GM23338 (cell line): ENCODE measurements around the gene TIMM22. TPM values are rescaled to one million over a fixed set of nuclear protein-coding genes. Genes with fewer than 3 reads are reported as not detected.

Experiments used
- ATAC-seq: fragments of 200-7000 bp; cut with Tn5 transposase; 3 replicates; pipeline ENCODE4 v1.9.1; 2020
- DNase-seq: peaks from one replicate; pipeline ENCODE4 v3.0.0-alpha.2; 2015; ENCODE audit warnings: low spot score
- H2AFZ ChIP-seq: fragments of 200-600 bp; sonication (generic); 2 replicates; pipeline ENCODE4 v1.8.0; 2016; ENCODE audit warnings: antibody characterized with exemption, mild to moderate bottlenecking, moderate library complexity
- H3F3A ChIP-seq: fragments of 200-600 bp; sonication (generic); replicated peaks from 2 replicates; pipeline ENCODE4 v1.8.0; 2017; ENCODE audit warnings: antibody characterized with exemption, mixed run types, low read depth
- H3K27ac ChIP-seq: fragments of 200-600 bp; sonication (generic); 2 replicates; pipeline ENCODE4 v1.6.1; 2016; ENCODE audit warnings: low read depth
- H3K27me3 ChIP-seq: fragments of 200-600 bp; sonication (generic); 2 replicates; pipeline ENCODE4 v1.8.0; 2016; ENCODE audit warnings: mild to moderate bottlenecking, mixed run types, moderate library complexity; ENCODE audit not compliant: insufficient read depth
- H3K36me3 ChIP-seq: fragments of 200-600 bp; sonication (generic); 2 replicates; pipeline ENCODE4 v1.8.0; 2016; ENCODE audit warnings: mild to moderate bottlenecking; ENCODE audit not compliant: insufficient read depth
- H3K4me1 ChIP-seq: fragments of 200-600 bp; sonication (generic); 2 replicates; pipeline ENCODE4 v1.8.0; 2016; ENCODE audit warnings: mild to moderate bottlenecking, moderate library complexity; ENCODE audit not compliant: insufficient read depth
- H3K4me2 ChIP-seq: fragments of 200-600 bp; sonication (generic); 2 replicates; pipeline ENCODE4 v1.7.1; 2017; ENCODE audit warnings: mixed run types
- H3K4me3 ChIP-seq: fragments of 200-600 bp; sonication (generic); 2 replicates; pipeline ENCODE4 v1.6.1; 2016; ENCODE audit warnings: mixed run types
- H3K79me2 ChIP-seq: fragments of 200-600 bp; sonication (generic); replicated peaks from 2 replicates; pipeline ENCODE4 v1.8.0; 2017; ENCODE audit warnings: mild to moderate bottlenecking; ENCODE audit not compliant: insufficient read depth
- H3K9me2 ChIP-seq: fragments of 200-600 bp; sonication (generic); 2 replicates; pipeline ENCODE4 v1.8.0; 2017; ENCODE audit not compliant: insufficient read depth
- H4K20me1 ChIP-seq: fragments of 200-600 bp; sonication (generic); replicated peaks from 2 replicates; pipeline ENCODE4 v1.8.0; 2017; ENCODE audit warnings: mild to moderate bottlenecking; ENCODE audit not compliant: insufficient read depth
- H3K27ac Mint-ChIP-seq: 2 replicates; pipeline ENCODE4 v1.8.0; 2020; ENCODE audit warnings: inconsistent platforms, mild to moderate bottlenecking, moderate library complexity, mixed read lengths
- H3K27me3 Mint-ChIP-seq: 3 replicates; pipeline ENCODE4 v1.8.0; 2022; ENCODE audit warnings: low read depth, mild to moderate bottlenecking, moderate library complexity, mixed read lengths, inconsistent platforms; ENCODE audit not compliant: insufficient read depth, poor library complexity
- H3K36me3 Mint-ChIP-seq: 3 replicates; pipeline ENCODE4 v1.8.0; 2021; ENCODE audit warnings: low read depth, mild to moderate bottlenecking, inconsistent platforms, moderate library complexity, mixed read lengths
- H3K4me1 Mint-ChIP-seq: 3 replicates; pipeline ENCODE4 v1.8.0; 2020; ENCODE audit warnings: mild to moderate bottlenecking, inconsistent platforms, mixed read lengths
- H3K4me3 Mint-ChIP-seq: 3 replicates; pipeline ENCODE4 v1.8.0; 2021; ENCODE audit warnings: moderate library complexity, mild to moderate bottlenecking, inconsistent platforms, mixed read lengths
- H3K9me3 Mint-ChIP-seq: 3 replicates; pipeline ENCODE4 v1.8.0; 2020; ENCODE audit warnings: moderate library complexity, mild to moderate bottlenecking, inconsistent platforms, mixed read lengths
- CREB1 ChIP-seq: fragments of 250-450 bp; sonication (Bioruptor Pico); IDR thresholded peaks from 2 replicates; pipeline ENCODE4 v1.5.0; 2020; ENCODE audit warnings: low read depth, mild to moderate bottlenecking, moderate library complexity
- EZH2 ChIP-seq: fragments of 200-600 bp; sonication (generic); IDR thresholded peaks from one replicate; pipeline ENCODE4 v1.8.0; 2017; ENCODE audit warnings: antibody characterized with exemption, mild to moderate bottlenecking, low read depth; ENCODE audit not compliant: unreplicated experiment
- EZH2phosphoT487 ChIP-seq: fragments of 200-600 bp; sonication (generic); IDR thresholded peaks from one replicate; pipeline ENCODE4 v1.8.1; 2018; ENCODE audit warnings: antibody characterized with exemption; ENCODE audit not compliant: unreplicated experiment
- JUNB ChIP-seq: IDR thresholded peaks from one replicate; pipeline ENCODE4 v1.6.1; 2016; ENCODE audit warnings: antibody characterized with exemption; ENCODE audit not compliant: unreplicated experiment
- NANOG ChIP-seq: IDR thresholded peaks from 2 replicates; pipeline ENCODE4 v1.6.1; 2016; ENCODE audit warnings: antibody characterized with exemption, borderline replicate concordance
- POLR2AphosphoS5 ChIP-seq: IDR thresholded peaks from 2 replicates; pipeline ENCODE4 v1.6.1; 2016; ENCODE audit warnings: antibody characterized with exemption, low read depth
- STAT1 ChIP-seq: IDR thresholded peaks from one replicate; pipeline ENCODE4 v1.6.1; 2016; ENCODE audit warnings: antibody characterized with exemption; ENCODE audit not compliant: unreplicated experiment
- ZNF114 ChIP-seq: fragments of 250-450 bp; sonication (Bioruptor Pico); IDR thresholded peaks from 2 replicates; pipeline ENCODE4 v1.5.0; 2020; ENCODE audit warnings: mild to moderate bottlenecking, moderate library complexity
- ZNF331 ChIP-seq: fragments of 250-450 bp; sonication (Bioruptor Pico); IDR thresholded peaks from 2 replicates; pipeline ENCODE4 v1.5.0; 2020; ENCODE audit warnings: low read depth, mild to moderate bottlenecking, moderate library complexity
- polyA plus RNA-seq: library from polyadenylated mRNA; unstranded; fragments of >200 nt; fragmentation: Nextera tagmentation; extraction: Ambion mirVana; gene quantifications from 2 replicates; pipeline ENCODE4 v1.2.1, GENCODE V29; 2016
- total RNA-seq: library from RNA; depleted of rRNA; stranded (reverse); fragments of >200 nt; shearing (Covaris generic); gene quantifications from 2 replicates; pipeline ENCODE4 v1.2.3, GENCODE V29; 2014
- TF ChIP-seq, protein P1 (sequence below): fragments of 250-450 bp; sonication (Bioruptor Pico); IDR thresholded peaks from 2 replicates; pipeline ENCODE4 v1.5.0; 2020; ENCODE audit warnings: mild to moderate bottlenecking, moderate library complexity
- TF ChIP-seq, protein P2 (sequence below): IDR thresholded peaks from 2 replicates; pipeline ENCODE4 v1.6.1; 2016; ENCODE audit warnings: antibody characterized with exemption
- TF ChIP-seq, protein P3 (sequence below), 2 experiments: fragments of 200-600 bp in 1 of 2; sonication (generic) in 1 of 2; conservative IDR thresholded peaks; 2 replicates each; pipeline versions ENCODE4 v1.5.1 to v1.6.1; 2016 to 2017; ENCODE audit warnings: antibody characterized with exemption in 2 of 2, low read depth in 2 of 2, mild to moderate bottlenecking in 2 of 2, moderate library complexity in 1 of 2
- TF ChIP-seq, protein P4 (sequence below): IDR thresholded peaks from one replicate; pipeline ENCODE4 v1.6.1; 2018; ENCODE audit warnings: antibody characterized with exemption; ENCODE audit not compliant: unreplicated experiment

Gene TIMM22
- total and polyA plus RNA-seq, 2 experiments from 2014 or later: 21.9 to 24.4 TPM

DNA sequence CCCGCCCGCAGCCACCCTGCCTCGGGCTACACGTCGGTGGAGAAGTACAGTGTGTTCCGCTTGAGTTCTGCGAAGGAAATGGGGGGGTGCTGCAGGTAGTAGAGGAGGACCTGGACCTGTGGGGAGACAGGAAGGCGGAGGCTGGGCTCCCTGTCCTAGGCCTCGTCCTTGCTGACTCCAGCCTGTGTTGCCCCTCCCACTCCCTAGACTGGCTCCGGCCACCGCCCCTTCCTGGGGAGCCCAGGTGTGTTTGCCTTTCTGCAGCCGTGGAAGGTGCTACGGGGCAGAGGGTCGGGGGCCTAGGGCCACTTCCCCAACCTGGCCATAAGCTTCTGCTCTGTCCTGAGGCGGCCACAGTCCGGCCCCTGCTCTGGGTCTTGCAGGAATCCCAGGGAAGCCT lies 9.1 kb downstream of the TIMM22 start:
- no peak for DNase-seq

More for the DNA sequence above, 9.1 kb downstream of the TIMM22 start:
- no peaks in the 10 kb centered on the region for H3K27me3 ChIP-seq
- peaks cover 9% of the 10 kb centered on the region; the same call in 1 of the 2 replicates for H3F3A ChIP-seq
- no peak for TF ChIP-seq CREB1
- TF ChIP-seq JUNB: no peak
- TF ChIP-seq ZNF331 (CRISPR knock-in tag): no peak
- TF ChIP-seq EZH2phosphoT487: no peak
- TF ChIP-seq, protein P1, sequence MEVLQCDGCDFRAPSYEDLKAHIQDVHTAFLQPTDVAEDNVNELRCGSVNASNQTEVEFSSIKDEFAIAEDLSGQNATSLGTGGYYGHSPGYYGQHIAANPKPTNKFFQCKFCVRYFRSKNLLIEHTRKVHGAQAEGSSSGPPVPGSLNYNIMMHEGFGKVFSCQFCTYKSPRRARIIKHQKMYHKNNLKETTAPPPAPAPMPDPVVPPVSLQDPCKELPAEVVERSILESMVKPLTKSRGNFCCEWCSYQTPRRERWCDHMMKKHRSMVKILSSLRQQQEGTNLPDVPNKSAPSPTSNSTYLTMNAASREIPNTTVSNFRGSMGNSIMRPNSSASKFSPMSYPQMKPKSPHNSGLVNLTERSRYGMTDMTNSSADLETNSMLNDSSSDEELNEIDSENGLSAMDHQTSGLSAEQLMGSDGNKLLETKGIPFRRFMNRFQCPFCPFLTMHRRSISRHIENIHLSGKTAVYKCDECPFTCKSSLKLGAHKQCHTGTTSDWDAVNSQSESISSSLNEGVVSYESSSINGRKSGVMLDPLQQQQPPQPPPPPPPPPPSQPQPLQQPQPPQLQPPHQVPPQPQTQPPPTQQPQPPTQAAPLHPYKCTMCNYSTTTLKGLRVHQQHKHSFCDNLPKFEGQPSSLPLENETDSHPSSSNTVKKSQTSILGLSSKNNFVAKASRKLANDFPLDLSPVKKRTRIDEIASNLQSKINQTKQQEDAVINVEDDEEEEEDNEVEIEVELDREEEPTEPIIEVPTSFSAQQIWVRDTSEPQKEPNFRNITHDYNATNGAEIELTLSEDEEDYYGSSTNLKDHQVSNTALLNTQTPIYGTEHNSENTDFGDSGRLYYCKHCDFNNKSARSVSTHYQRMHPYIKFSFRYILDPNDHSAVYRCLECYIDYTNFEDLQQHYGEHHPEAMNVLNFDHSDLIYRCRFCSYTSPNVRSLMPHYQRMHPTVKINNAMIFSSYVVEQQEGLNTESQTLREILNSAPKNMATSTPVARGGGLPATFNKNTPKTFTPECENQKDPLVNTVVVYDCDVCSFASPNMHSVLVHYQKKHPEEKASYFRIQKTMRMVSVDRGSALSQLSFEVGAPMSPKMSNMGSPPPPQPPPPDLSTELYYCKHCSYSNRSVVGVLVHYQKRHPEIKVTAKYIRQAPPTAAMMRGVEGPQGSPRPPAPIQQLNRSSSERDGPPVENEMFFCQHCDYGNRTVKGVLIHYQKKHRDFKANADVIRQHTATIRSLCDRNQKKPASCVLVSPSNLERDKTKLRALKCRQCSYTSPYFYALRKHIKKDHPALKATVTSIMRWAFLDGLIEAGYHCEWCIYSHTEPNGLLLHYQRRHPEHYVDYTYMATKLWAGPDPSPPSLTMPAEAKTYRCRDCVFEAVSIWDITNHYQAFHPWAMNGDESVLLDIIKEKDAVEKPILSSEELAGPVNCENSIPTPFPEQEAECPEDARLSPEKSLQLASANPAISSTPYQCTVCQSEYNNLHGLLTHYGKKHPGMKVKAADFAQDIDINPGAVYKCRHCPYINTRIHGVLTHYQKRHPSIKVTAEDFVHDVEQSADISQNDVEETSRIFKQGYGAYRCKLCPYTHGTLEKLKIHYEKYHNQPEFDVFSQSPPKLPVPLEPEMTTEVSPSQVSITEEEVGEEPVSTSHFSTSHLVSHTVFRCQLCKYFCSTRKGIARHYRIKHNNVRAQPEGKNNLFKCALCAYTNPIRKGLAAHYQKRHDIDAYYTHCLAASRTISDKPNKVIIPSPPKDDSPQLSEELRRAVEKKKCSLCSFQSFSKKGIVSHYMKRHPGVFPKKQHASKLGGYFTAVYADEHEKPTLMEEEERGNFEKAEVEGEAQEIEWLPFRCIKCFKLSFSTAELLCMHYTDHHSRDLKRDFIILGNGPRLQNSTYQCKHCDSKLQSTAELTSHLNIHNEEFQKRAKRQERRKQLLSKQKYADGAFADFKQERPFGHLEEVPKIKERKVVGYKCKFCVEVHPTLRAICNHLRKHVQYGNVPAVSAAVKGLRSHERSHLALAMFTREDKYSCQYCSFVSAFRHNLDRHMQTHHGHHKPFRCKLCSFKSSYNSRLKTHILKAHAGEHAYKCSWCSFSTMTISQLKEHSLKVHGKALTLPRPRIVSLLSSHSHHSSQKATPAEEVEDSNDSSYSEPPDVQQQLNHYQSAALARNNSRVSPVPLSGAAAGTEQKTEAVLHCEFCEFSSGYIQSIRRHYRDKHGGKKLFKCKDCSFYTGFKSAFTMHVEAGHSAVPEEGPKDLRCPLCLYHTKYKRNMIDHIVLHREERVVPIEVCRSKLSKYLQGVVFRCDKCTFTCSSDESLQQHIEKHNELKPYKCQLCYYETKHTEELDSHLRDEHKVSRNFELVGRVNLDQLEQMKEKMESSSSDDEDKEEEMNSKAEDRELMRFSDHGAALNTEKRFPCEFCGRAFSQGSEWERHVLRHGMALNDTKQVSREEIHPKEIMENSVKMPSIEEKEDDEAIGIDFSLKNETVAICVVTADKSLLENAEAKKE (CRISPR knock-in tag): no peak
- TF ChIP-seq, protein P2, sequence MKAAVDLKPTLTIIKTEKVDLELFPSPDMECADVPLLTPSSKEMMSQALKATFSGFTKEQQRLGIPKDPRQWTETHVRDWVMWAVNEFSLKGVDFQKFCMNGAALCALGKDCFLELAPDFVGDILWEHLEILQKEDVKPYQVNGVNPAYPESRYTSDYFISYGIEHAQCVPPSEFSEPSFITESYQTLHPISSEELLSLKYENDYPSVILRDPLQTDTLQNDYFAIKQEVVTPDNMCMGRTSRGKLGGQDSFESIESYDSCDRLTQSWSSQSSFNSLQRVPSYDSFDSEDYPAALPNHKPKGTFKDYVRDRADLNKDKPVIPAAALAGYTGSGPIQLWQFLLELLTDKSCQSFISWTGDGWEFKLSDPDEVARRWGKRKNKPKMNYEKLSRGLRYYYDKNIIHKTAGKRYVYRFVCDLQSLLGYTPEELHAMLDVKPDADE: no peak
- TF ChIP-seq, protein P3, sequence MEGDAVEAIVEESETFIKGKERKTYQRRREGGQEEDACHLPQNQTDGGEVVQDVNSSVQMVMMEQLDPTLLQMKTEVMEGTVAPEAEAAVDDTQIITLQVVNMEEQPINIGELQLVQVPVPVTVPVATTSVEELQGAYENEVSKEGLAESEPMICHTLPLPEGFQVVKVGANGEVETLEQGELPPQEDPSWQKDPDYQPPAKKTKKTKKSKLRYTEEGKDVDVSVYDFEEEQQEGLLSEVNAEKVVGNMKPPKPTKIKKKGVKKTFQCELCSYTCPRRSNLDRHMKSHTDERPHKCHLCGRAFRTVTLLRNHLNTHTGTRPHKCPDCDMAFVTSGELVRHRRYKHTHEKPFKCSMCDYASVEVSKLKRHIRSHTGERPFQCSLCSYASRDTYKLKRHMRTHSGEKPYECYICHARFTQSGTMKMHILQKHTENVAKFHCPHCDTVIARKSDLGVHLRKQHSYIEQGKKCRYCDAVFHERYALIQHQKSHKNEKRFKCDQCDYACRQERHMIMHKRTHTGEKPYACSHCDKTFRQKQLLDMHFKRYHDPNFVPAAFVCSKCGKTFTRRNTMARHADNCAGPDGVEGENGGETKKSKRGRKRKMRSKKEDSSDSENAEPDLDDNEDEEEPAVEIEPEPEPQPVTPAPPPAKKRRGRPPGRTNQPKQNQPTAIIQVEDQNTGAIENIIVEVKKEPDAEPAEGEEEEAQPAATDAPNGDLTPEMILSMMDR (conservative IDR thresholded peaks at IDR 0.05; ENCODE audit: low read depth in 2 of 2): no peak
- no peak for TF ChIP-seq ZNF114 (CRISPR knock-in tag)
- no peak for TF ChIP-seq NANOG
- TF ChIP-seq EZH2: no peak
- TF ChIP-seq POLR2AphosphoS5: no peak
- no peak for TF ChIP-seq STAT1
- TF ChIP-seq, protein P4, sequence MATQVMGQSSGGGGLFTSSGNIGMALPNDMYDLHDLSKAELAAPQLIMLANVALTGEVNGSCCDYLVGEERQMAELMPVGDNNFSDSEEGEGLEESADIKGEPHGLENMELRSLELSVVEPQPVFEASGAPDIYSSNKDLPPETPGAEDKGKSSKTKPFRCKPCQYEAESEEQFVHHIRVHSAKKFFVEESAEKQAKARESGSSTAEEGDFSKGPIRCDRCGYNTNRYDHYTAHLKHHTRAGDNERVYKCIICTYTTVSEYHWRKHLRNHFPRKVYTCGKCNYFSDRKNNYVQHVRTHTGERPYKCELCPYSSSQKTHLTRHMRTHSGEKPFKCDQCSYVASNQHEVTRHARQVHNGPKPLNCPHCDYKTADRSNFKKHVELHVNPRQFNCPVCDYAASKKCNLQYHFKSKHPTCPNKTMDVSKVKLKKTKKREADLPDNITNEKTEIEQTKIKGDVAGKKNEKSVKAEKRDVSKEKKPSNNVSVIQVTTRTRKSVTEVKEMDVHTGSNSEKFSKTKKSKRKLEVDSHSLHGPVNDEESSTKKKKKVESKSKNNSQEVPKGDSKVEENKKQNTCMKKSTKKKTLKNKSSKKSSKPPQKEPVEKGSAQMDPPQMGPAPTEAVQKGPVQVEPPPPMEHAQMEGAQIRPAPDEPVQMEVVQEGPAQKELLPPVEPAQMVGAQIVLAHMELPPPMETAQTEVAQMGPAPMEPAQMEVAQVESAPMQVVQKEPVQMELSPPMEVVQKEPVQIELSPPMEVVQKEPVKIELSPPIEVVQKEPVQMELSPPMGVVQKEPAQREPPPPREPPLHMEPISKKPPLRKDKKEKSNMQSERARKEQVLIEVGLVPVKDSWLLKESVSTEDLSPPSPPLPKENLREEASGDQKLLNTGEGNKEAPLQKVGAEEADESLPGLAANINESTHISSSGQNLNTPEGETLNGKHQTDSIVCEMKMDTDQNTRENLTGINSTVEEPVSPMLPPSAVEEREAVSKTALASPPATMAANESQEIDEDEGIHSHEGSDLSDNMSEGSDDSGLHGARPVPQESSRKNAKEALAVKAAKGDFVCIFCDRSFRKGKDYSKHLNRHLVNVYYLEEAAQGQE: no peak
- Mint-ChIP-seq H3K4me3 (no peak overlapping the region), H3K27ac (0 out of 2 replicates have a peak overlapping the region, but pooled peaks have one; percentile 87), H3K4me1 (peaks cover 16% of the 10 kb centered on the region), H3K27me3 (peaks cover 5% of the 10 kb centered on the region), H3K9me3 (no peaks in the 10 kb centered on the region; the same call in 2 of the 3 replicates), H3K36me3 (peaks cover 31% of the 10 kb centered on the region)
- no peak overlapping the region for H3K27ac ChIP-seq
- ATAC-seq: peak; percentile 16; the same call in 2 of the 3 replicates
- peaks cover 10% of the 10 kb centered on the region for H4K20me1 ChIP-seq
- no peaks in the 10 kb centered on the region for H3K9me2 ChIP-seq
- H3K4me1 ChIP-seq: no peaks in the 10 kb centered on the region
- no peaks in the 10 kb centered on the region; the same call in 1 of the 2 replicates for H3K79me2 ChIP-seq
- no peak overlapping the region for H3K4me2 ChIP-seq
- no peak overlapping the region for H2AFZ ChIP-seq
- no peak overlapping the region for H3K4me3 ChIP-seq
- peaks cover 8% of the 10 kb centered on the region; the same call in 1 of the 2 replicates for H3K36me3 ChIP-seq
